GM12891 (cell line): ENCODE results near the gene AFMID.

Experiments used
- DNase-seq: peaks from one replicate; pipeline ENCODE4 v3.0.0; 2011; ENCODE audit warnings: low spot score; ENCODE audit not compliant: insufficient read length
- FAIRE-seq: peaks from 2 replicates; lab custom pipeline; 2011; peaks lifted over from hg19 to GRCh38; lab: Jason Lieb, UNC
- PAX5 ChIP-seq: IDR thresholded peaks from 2 replicates; pipeline ENCODE4 v1.6.1; 2011; ENCODE audit warnings: low read length, moderate library complexity, mild to moderate bottlenecking; ENCODE audit not compliant: insufficient read depth, severe bottlenecking
- POLR2A ChIP-seq: IDR thresholded peaks from 2 replicates; pipeline ENCODE4 v1.6.1; 2011; ENCODE audit warnings: low read depth, low read length, control low read depth
- POLR2AphosphoS5 ChIP-seq: IDR thresholded peaks from 2 replicates; pipeline ENCODE4 v1.6.1; 2011; ENCODE audit warnings: low read depth, low read length, control low read depth
- POU2F2 ChIP-seq: IDR thresholded peaks from 2 replicates; pipeline ENCODE4 v1.6.1; 2011; ENCODE audit warnings: low read depth, mild to moderate bottlenecking, control low read depth, low read length, moderate library complexity
- SPI1 ChIP-seq: IDR thresholded peaks from 2 replicates; pipeline ENCODE4 v1.6.1; 2011; ENCODE audit warnings: low read depth, low read length, control low read depth
- TAF1 ChIP-seq: IDR thresholded peaks from 2 replicates; pipeline ENCODE4 v1.6.1; 2011; ENCODE audit warnings: low read depth, low read length, control low read depth

Gene AFMID

DNA sequence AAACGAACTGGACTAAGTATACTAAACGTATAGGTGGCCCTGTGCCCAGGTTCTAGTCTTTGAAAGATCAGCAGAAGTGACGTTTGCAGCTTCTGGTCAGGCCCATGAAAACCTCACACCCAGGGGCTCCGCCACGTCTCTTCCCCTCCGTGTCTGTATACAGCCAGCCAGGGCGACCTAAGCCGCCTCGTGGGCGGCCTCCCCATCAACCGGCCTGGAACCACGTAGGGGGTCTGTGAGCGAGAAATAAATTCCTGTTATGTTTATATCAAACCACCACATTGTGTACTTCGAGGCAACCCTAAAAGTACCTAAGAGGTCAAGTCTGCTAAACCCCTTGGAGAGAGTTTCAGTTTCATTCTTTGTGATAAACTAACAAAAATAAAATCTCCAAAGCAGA lies 7.1 kb upstream of the AFMID start:
- TF ChIP-seq TAF1 (no peak), POLR2A (no peak), PAX5 (no peak), POLR2AphosphoS5 (no peak), SPI1 (no peak), POU2F2 (no peak)

GRCh38 chr17:78180508-78180907 lies 6.7 kb upstream of the AFMID start:
- FAIRE-seq (no peak), DNase-seq (no peak)
- no peak for TF ChIP-seq POU2F2
- no peak for TF ChIP-seq POLR2A
- TF ChIP-seq SPI1: no peak
- TF ChIP-seq TAF1: no peak
- TF ChIP-seq POLR2AphosphoS5: no peak
- TF ChIP-seq PAX5: no peak

More for the DNA sequence above, 7.1 kb upstream of the AFMID start:
- FAIRE-seq (no peak), DNase-seq (no peak)

GRCh38 chr17:78182504-78182903 lies 4.7 kb upstream of the AFMID start:
- TF ChIP-seq SPI1: no peak
- no peak for TF ChIP-seq TAF1
- TF ChIP-seq POLR2AphosphoS5: no peak
- TF ChIP-seq POLR2A: no peak
- no peak for TF ChIP-seq POU2F2
- TF ChIP-seq PAX5: no peak
- no peak for DNase-seq
- no peak for FAIRE-seq

DNA sequence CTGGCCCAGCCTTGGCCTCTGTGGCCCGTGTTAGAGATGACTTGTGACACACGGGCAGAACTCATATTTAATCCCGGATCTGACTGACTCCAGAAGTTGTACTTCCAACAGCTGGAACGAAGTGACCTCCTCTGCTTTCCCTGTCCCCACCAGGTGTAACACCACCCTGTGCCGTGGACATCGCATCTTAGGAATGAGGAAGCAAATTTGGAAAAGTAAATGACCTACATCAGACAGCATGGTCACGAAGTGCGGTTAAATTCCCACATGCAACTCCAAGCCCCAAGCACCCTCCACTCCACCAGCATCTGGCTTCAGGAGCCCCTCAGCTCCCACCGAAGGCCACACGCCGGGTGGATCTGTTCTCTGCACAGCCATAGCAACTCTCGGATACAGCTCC lies 3.2 kb upstream of the AFMID start:
- DNase-seq (no peak), FAIRE-seq (no peak)
- TF ChIP-seq PAX5 (no peak), SPI1 (no peak), TAF1 (no peak)

- no peak for FAIRE-seq
- no peak for TF ChIP-seq PAX5
- no peak for TF ChIP-seq POU2F2
- TF ChIP-seq POLR2A: no peak
- TF ChIP-seq TAF1: no peak
- no peak for DNase-seq
These were observed 2.8 kb upstream of the AFMID start for GRCh38 chr17:78184351-78184750.

GRCh38 chr17:78184868-78185267 lies 2.3 kb upstream of the AFMID start:
- TF ChIP-seq TAF1 (no peak), POLR2AphosphoS5 (no peak), PAX5 (no peak), SPI1 (no peak), POU2F2 (no peak), POLR2A (no peak)
- FAIRE-seq (no peak), DNase-seq (no peak)

DNA sequence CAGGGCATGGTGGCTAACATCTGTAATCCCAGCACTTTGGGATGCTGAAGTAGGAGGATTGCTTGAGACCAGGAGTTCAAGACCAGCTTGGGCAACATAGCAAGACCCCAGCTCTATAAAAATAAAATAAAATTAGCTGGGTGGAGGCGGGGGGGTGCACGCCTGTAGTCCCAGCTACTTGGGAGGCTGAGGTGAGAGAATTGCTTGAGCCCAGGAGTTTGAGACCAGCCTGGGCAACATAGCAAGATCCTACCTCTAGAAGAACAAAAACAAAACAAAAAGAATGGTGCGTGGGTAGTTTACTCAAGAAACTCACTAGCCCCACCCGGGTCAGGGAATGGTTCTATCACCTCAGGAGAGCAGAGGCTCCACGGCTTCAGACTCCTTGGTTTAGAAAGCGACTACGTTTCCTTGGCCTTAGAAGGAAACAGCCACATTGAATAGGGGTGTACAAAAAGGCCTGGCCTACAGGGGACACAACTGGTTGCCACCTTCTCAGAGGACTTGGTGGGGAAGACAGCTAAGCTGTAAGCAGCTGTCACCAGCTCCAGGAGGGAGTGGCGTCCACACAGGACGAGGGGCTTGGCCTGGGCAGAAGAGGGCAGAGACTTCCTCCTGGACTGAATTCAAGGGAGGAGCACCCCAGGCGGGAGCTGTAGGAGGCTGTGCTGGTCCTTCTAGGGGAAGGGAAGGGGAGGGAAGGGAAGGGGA lies 1.0 kb upstream of the AFMID start:
- TF ChIP-seq TAF1 (no peak), PAX5 (no peak), POLR2A (no peak), SPI1 (no peak), POLR2AphosphoS5 (no peak)
- FAIRE-seq: no peak

GRCh38 chr17:78196716-78197115 lies 9.6 kb downstream of the AFMID start:
- no peak for FAIRE-seq
- TF ChIP-seq SPI1 (no peak), TAF1 (no peak), POLR2AphosphoS5 (no peak), POU2F2 (no peak), POLR2A (no peak), PAX5 (no peak)
- no peak for DNase-seq

More for the DNA sequence above, 1.0 kb upstream of the AFMID start:
- DNase-seq: no peak

DNA sequence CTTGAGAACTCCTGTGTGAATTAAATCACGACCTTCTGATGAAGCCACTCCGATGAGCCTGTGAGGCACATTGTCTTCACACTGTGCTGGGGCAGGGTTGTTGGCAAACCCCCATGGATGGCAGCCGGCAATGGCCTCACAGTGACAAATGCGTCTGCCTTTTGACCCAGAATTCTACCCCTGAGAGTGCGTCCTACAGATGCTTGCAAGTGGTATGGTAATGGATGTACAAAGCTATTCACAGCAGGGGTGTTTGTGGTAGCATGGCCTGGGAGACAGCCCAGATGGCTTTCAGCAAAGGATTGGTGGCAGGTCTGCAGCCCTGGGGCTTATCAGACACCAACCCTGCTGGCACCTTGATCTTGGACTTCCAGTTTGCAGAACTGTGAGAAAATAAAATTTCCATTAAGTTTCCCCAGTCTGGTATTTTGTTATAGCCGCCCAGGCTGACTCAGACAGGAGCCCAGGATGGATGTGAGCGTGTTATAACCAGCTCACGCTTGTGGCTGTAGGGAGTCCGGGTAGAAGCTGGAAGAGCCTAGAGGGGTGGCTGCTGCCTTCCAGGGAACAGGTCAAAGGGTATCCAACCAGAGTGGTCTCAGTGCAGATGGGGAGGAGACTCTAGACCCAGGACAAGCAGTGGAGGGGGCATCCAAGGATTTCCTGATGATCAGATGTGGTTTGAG lies 10.1 kb downstream of the AFMID start:
- DNase-seq (no peak), FAIRE-seq (no peak)
- TF ChIP-seq PAX5: no peak
- TF ChIP-seq TAF1: no peak
- no peak for TF ChIP-seq SPI1
- TF ChIP-seq POU2F2: no peak
- no peak for TF ChIP-seq POLR2AphosphoS5
- no peak for TF ChIP-seq POLR2A

- no peak for DNase-seq
- FAIRE-seq: no peak
- TF ChIP-seq POLR2A: no peak
- no peak for TF ChIP-seq SPI1
- TF ChIP-seq PAX5: no peak
- TF ChIP-seq POU2F2: no peak
These were observed 13.3 kb downstream of the AFMID start for GRCh38 chr17:78200451-78200850.

DNA sequence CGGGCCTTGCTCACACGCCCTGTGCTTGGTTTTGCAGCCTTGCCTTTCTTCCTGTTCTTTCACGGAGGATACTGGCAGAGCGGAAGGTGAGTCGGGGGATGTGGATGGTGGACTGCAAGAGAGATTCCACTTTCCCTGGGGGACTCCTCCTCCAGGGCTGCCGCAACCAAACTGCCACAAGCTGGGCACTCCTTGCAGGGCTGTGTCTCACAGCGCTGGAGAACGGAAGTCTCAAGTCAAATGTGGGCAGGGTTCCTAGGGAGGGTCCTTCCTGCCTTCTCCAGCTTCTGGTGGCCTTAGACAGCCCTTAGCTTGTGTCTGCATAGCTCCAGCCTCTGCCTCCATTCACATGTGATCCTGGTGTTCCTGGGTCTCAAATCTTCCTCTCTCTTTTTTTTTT lies 15.5 kb downstream of the AFMID start:
- TF ChIP-seq SPI1 (no peak), POU2F2 (no peak)
- FAIRE-seq (no peak), DNase-seq (no peak)
